Pulmonary artery endothelial cell (primary cell): ENCODE data around the gene ZNF532. TPM values are rescaled to one million over a fixed set of nuclear protein-coding genes. Genes with fewer than 3 reads are reported as not detected.
"Not testable (repeated sequence)": the region's sequence is repeated elsewhere in the genome, so short reads cannot be mapped to it uniquely, and the experiment has no call there.

Experiments used
- DNase-seq: peaks from one replicate; pipeline ENCODE4 v3.0.0-alpha.2; 2011; ENCODE audit warnings: low read depth, low spot score
- total RNA-seq: library from RNA; depleted of rRNA; stranded (reverse); fragments of >200 nt; gene quantifications from 2 replicates; pipeline ENCODE4 v1.2.3, GENCODE V29; 2014

ZNF532 gene
- total RNA-seq, 1 donor from 2014 or later: 44.0 TPM

DNA sequence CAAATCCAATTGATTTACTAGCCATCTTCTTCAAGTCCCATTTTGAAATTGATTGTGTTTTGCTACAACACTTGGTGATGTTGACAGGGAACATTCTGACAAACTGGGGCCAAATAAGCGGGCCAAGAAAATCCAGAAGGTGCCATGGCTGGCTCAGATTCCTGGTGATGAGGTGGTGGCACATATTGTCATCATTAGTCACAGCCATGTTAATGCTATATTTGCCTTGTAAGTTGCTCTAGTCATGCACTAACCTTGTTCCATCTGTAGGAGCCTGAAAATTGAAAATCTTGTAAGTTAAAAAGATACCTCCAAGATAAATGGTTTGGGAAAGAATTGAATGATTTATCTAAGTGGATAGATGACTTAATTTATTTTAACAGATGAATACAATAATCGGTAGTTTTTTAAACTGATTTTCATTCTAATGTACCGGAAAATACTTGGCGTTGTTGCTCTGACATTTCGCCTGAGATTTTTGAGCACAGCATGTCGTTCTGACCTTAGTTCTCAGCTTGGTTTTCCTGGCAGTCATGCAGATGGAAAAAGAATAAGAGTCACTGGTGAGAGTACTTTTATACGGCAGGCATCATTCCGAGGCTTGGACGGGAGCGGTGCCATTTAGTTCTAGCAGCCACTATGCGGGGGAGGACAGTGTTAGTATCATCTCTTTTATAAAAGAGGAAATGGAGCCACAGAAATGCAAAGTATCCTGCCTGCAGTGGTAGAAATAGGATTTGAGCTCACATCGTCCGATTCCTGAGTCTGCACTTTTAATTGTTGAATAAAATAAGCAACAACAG is 133.9 kb downstream of the ZNF532 start:
- no peak for DNase-seq

DNA sequence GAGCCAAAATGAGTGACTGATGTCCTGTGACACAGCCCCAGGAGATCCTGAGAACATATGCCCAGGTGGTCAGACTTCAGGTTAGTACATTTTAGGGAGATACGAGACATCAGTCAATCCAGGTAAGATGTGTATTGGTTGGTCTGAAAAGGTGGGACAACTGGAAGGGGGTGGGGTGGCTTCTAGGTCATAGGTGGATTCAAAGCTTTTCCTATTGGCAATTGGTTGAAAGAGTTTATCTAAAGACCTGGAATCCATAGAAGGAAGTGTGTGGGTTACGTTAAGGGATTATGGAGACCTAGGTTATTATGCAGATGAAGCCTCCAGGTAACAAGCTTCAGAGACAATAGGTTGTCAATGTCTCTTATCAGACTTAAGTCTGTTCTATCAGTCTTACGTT is 136.5 kb downstream of the ZNF532 start:
- DNase-seq: no peak

DNA sequence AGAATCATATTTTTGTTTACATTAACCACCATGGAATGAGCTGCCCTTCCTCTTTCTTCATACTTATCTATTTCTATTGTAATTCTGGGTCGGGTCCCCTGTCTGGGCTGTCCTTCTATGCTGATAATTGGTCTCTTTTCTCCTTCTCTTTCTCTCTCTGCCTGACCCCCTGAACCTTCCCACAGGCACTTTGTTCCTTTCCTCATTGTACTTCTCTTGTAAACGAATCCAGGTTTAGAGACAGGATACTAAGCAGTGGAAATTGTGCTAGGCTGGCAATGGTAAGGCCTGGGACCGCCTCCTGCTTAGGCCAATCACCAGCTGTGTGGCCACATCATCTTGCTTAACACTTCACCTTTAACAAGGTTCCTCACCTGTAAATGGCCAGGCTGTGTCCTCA is 137.0 kb downstream of the ZNF532 start:
- no peak for DNase-seq

DNA sequence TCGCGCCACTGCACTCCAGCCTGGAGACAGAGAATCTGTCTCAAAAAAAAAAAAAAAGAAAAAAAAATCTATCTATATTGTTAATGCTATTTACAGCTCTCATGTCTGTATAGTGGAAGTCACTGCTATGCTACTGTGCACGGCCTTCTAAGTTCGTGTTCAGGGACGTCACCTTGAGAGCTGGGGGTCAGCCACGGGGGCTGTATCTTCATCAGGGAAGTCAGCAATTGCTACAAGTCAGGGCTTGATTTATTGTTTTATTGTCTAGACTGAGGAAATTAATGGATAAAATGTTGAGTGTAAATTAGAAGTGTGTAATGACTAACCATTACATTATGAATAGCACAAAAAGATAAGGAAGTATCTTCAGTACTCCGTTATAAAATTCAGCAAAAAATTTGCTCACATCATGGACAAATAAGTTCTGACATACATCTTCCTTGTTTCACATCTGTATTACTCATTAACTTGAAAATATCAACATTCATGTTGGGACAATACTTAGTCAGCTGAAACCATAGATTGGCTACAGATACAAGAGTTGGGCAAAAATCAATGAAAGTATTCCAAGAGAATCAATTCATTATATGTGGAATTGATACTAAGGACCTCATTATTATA is 138.4 kb downstream of the ZNF532 start:
- DNase-seq: no peak

DNA sequence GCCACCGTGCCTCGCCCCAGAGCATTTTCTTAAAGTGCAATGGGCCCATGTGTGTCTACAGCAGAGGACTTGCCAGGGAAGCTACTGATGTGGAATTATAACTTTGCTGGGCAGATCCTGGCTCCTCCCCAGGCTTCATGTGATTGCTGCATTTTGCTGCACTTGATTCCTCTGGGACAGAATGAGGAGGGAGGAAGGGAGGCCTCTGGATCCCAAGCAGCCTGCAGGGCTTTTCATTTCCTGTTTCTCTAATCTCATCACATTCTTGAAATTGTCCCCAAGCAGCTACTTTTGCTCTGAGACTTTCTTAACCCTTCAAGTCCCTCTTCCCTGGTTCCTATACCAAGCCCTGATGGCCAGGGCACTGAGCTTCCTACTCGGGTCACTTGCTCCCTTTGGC is 140.6 kb downstream of the ZNF532 start:
- no peak for DNase-seq

DNA sequence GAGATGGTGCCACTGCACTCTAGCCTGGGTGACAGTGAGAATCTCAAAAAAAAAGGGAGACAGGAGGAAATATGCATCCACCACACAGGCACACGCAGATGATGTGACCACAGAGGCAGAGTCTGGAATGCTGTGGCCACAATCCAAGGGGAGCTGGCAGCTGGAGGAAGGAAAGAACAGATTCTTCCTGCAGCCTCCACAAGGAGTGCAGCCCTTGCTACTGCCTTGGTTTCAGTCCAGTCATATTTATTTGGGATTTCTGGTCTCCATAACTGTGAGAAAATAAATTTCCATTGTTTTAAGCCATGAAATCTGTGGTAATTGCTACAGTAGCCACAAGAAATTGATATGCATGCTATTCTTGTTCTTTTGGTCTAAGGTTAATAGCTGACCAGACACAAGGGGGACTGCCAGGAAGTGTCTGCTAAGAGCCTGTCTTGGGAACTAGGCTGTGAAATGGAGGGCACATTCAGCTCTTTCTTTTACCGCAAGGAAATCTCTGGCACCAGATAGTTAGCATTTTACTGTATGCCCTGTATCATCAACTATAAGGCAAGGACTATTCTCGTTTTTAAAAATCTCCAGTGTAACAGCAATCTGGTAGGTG is 141.9 kb downstream of the ZNF532 start:
- DNase-seq: no peak

DNA sequence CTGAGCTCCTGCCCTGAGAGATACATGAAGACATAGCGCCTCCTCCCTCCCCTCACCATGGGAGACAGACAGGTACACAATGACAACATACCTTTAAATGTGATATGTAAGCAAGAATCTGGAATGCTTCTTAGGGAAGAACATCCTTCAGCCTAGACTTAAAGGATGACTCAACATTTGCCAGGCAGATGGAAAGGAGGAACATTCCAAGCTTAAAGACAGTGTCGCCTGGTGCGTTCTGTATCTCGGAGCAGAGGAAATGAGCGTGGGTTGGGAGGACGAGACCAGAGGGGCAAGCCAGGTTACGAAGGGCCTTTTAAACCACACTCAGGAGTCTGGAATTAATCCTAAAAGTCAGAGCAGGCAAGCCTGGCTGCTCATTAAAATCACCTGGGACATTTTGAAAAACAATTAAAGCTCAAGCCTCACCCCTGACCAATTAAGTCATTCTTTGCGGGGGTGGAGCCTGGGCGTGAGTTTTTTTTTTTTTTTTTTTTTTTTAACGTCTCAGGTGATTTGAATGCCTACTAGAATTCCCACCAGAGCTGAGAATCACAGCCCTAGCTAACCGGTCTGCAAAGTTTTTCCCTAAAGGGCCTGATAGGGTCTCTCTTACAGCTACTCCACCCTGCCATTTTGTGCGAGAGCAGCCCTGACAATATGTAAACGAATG is 143.8 kb downstream of the ZNF532 start:
- DNase-seq: no peak

DNA sequence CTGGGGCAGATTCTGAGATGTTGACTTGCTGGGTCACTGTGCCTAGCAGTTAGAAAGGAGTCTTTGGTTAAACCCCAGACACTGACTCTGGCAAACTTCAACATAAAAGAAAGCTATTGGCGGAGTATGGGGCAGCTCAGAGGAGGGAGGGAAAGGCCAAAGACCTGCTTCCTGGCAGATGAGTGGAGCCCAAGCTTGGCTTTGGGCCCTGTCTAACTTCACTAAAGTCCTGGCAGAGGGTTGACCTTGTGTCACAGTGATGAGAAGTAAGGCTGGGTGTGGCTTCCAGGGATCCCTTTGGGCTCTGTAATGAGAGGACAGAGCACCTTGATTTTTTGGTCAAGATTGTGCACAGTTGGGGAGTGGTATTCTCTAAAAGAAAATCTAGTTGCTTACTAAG is 145.2 kb downstream of the ZNF532 start:
- no peak for DNase-seq

DNA sequence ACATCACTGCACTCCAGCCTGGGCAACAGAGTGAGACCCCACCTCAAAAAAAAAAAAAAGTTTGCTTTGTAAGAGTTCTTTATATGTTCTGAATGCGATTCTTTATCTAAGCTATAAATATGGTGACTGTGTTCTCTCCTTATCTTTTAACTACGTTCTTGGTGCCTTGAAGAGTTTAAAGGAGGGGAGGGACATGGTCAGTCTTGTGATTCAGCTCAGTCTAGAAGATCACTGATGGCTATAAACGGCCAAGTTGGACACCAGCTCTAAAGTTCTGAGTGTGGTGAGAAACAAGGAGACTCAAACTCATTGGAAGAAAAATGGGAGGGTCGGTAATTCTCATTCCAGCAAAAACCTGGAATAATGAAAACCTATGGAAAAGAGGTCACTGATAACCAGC is 146.6 kb downstream of the ZNF532 start:
- DNase-seq: no peak

DNA sequence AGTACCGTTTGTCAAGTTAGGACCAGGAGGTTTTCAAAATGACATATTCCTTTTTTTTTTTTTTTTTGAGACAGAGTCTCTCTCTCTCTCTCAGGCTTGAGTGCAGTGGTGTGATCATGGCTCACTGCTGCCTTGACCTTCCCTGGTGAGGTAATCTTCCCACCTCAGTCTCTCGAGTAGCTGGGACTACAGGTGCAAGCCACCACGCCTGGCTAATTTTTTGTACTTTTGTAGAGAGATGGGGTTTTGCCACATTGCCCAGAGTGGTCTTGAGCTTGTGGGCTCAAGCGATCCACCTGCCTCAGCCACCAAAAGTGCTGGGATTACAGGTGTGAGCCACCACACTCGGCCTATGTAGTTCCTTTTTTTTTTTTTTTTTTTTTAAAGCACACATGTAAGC is 147.1 kb downstream of the ZNF532 start:
- DNase-seq: no peak

DNA sequence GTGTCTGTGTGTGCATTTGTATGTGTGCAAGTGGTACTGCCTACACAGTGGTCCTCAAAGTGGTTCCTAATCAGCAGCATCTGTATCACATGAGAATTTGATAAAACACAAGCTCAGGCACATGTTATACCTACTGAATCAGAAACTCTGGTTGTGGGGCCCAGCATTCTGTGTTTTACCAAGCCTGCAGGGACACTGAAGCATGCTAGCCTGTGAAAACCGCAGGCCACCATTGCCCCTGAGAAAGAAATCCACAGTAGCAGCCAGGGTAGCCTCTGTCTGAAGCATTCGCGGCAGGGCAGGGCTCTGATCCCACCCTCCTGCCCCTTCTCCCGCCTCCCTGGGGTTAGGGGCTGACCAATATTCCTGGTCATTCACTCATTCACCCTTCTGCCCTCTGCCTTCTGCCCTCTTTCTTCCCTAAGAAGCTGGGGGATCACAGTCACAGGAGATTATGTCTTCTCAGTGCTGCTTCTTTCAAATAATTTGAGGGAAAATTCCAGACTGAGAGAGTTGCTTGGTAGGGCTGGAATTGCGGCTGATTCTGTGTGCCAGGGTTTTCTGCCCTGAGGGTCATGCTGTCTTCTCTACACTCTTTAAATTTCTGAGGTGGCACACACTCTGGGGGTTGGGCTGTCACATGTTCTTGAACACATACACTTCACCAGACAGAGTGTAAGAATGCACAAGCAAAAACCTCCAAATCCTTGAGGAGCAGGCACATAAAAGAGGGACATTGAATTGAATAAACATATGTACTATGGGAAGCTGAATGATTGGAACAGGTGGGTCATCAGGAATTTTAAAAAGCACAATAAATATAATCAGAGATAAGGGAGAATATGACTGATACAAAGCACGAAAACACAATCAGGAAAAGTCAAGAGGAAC is 148.4 kb downstream of the ZNF532 start:
- no peak for DNase-seq

DNA sequence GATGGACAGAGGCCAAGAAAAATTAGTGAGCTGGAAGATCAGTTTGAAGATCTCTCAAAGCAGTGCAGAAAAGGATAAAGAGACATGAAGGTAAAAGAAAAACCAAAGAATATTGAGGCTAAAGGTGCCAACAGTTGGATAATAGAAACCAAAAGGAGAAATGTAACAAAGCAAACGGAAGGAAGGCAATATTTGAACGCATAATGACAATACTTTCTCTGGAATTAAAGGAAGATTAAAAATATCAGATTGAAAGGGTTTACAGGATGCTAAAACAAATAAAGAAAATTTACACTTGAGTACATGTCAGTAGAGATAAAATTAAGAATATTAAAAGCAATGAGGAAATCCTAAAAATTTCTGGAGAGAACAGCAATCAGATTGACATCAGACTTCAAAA is 149.1 kb downstream of the ZNF532 start:
- DNase-seq: no peak

DNA sequence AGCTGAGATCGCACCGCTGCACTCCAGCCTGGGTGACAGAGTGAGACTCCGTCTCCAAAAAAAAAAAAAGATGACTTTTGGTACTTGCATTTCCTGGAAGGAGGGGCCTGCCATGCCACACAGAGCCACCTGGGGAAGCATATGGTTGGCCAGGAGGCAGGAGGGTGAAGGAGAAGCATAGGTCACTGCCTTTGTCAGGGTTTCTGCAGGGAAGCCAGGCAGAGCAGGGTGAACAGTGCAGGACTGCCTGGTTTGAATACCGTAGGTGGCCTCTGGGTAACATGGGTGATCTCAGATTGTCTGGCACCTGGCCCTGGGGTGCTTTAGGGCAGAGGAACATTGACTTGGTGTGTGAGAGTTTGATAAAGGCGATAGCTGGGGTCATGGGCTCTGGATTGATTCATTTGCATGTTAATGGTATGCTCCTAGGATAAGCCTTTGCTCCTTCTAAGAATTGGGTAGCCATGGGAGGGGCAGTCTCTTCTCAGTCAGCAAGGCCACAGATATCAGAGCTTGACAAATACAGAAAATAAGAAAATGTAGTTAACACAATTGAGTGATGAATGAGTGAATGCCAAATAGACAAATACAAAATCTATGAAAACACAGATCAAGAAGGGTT is 151.0 kb downstream of the ZNF532 start:
- no peak for DNase-seq

DNA sequence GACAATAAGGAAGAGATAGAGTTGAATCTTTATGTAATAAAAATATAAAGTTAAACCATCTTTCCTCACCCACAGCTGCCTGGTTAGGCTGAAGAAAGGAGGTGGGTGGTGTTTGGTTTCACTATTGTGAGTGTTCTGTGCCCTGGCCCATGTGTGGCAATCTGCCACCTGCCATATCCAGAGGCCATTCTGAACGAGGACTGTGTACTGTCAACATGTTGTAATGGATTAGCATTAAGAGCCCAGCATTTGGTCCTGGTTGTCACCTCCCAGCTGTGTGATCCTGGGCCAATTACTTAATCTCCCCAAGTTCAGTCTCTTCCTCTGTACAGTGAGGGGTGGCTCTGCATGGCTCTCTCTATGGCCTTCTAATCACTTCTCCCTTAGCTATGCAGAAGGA is 156.8 kb downstream of the ZNF532 start:
- no peak for DNase-seq

DNA sequence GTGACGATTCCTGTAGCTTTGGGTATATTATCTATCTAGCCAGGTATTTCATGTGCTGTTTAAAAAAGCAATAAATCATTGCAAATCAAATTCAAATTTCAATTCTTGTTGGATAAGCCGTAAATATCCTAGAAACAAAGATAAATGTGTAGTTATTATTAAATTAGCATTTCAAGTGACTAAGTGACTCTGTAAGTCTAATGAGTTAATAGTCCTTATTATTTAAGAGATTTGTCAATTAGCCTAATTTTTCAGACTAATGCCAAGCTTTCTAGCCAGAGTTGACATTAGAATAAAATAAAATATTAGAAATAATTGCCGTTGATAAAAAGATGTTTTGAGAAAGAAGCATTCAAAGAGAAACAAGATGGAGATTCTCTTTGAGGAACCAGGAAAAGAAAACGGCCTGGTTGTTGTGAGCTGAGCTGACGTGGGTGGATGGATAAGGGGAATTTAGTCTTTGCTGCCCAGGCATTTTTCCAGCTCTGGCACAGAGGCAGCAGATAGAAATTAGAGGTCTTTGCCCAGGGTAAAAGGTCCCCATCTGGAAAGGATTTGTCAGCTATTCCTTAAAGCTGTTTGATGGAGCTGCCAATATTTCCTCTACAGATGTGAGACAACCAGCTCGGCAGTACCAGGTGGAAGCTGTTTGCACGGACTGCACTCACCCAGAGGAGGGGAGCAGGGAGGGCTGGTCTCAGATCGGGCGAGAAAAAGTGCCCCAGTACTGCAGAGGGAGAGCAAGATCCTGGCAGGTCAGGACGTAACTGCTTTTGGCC is 157.7 kb downstream of the ZNF532 start:
- DNase-seq: no peak

DNA sequence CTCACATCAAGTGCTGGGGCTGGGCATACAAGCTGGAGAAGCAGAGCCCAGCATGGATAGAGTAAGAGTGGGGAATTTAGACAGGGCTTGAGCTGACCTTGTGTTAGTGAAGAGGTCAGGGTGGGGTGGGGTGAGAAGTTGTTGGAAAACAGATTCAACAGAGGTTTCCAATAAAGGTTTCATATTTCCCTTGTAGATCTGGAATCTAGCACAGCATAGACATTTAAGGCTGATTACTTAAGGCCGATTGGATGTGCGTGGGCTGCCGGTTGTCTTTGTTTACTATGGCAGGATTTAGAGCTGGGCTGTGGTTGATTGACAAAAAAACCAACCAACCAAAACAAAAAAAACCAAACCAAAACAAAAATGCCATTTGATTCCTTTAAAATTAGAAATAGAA is 160.2 kb downstream of the ZNF532 start:
- DNase-seq: no peak

DNA sequence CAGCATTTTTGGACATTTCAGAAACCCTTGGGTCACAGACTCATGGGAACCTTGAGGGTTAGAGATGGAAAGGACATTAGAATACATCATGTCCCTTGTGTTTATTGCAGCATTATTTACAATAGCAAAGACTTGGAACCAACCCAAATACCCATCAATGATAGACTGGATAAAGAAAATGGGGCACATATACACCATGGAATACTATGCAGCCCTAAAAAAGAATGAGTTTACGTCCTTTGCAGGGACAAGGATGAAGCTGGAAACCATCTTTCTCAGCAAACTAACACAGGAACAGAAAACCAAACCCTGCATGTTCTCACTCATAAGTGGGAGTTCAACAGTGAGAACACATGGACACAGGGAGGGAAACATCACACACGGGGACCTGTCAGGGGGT is 160.9 kb downstream of the ZNF532 start:
- not testable (repeated sequence) for DNase-seq

DNA sequence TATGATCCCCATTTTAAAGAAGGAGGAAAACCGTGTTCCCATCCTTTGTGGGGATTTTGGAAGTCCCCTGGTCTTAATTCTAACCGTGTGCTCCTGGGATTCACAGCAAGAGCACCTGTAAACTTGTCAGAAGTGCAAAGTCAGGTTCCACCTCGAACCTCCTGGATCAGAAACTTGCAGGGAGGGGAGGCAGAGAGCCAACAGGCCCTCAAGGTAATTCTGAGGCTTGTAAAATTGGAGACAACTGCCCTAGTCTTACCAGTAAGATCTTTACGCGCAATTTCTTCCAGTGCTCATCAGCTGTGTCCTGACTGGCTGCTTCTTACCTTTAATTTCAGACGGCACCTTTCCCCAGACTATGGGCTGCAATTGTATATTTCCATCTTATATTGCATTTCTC is 161.7 kb downstream of the ZNF532 start:
- no peak for DNase-seq

DNA sequence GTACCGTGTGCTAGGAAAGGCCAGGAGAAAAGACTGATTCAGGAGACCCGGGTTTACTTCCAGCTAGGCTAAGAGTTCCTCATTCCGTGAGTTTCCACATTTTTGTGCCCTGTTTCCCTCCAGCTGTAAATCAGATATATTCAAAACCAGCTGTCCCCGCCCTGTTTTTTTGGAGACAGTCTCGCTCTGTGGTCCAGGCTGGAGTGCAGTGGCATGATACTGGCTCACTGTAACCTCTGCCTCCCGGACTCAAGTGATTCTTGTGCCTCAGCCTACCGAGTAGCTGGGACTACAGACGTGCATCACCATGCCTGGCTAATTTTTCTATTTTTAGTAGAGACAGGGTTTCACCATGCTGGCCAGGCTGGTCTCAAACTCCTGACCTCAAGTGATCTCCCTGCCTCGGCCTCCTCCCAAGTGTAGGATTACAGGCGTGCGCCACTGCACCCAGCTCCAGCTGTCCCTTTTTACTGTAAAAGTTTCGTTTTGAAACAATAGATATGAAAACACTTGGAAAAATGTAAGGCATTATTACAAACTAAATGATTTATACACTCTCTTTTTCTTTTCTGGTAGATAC is 162.2 kb downstream of the ZNF532 start:
- no peak for DNase-seq
